ENCODE data around the gene EHBP1L1.
A peak's percentile ranks its signal among the peaks of the same experiment; 100 is the strongest.

EHBP1L1 gene

DNA sequence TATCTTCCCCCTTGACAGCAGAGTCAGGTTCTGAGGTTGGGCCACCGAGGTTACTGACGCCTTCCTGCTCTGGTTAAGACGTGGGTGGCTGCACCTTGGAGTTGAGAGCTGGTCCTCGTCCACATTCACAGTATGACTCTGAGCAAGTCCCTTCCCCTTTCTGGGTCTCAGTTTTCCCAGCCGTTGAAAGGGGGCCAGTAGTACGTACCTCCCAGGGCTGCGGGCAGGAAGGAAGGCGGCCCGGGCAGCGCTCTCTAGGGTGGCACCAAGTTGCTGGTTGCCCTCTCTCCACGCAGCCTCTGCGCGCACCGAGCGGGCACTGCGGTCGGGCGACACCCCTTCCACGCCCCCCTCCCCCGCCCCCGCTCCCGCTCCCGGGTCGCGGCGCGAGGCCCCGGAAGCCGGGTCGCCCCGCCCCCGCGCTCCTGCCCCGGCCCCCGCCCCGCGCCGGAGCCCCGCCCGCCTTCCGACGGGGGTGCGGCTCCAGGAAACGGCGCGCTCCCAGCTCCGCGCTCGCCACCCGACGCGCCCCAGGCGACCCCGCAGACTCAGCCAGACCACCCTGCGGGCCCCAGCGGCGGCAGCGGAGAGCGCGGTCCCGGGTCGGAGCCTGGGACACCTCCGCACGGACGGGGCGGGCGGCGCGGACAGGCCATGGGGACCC is at the start of gene EHBP1L1:
Gene EHBP1L1 (plus strand): TSS at position 486 of the 664 bp plus-strand sequence. CDS start 250 bp downstream, outside the sequence.
- peak; percentile 45 for DNase-seq

DNA sequence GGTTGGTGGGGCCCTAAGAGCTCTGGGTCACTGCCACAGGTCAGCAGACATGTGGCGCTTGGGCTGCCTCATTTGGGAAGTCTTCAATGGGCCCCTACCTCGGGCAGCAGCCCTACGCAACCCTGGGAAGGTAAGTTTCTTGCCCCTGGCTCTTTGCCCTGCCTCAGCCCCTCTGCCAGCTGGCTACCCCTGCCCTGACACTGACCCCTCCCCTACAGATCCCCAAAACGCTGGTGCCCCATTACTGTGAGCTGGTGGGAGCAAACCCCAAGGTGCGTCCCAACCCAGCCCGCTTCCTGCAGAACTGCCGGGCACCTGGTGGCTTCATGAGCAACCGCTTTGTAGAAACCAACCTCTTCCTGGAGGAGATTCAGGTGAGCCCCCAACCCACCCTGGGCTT is 49.1 kb upstream of the EHBP1L1 start:
- DNase-seq = no peak

DNA sequence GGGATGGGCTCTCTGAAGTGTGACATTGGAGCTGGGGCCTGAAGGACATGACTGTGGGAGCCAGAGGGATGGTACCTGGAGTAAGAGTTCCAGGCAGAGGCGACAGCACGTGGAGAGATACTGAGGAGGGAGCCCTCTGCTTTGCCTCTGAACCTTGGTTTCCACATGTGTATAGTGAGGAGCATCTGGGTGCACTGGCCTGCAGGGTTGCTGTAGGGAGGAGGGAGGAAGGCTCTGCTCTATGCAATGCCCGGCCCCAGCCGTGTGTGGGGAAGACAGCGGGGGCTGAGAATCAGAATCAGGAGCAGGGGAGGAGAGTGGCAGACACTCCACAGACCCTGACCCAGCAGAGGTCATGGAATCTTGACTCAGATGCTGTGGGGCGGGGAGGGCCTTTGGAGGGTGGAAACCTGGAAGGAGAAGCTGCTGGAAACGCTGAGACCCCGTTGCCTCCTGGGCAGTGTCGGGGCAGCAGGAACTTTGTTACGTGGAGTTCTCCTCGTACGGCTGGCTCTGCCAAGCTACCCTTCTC is 47.0 kb upstream of the EHBP1L1 start:
- DNase-seq = no peak

DNA sequence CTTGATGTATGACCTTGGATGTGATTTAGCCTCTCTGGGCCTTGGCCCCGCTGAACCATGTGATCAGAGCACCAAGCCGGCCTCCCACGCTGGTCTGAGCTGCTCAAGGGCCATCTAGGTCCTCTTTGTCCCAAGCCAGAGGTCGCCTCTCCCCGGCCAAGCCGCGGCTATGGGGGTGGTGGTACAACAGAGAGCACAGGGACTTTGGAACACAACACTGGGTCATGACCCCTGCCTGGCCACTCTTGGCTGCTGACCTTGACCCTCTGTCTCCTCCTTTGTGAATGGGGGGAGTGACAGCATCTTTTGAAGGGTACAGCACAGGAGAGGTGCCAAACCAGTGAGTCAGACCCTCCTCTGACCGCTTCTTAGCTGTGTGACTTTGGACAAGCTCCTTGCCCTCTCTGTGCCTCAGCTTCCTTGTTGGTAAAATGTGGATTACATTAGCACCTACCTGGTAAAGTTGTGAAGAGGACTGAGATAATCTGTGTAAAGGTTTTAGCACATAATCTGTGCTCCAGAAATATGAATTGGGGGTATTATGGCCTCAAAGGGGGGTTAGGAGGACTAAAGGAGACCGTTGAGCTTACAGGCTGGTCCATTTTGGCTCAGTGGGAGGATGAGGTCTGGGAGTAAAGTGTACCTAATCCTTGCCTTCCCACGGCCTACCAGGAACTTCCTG is 46.2 kb upstream of the EHBP1L1 start:
- no peak for DNase-seq

DNA sequence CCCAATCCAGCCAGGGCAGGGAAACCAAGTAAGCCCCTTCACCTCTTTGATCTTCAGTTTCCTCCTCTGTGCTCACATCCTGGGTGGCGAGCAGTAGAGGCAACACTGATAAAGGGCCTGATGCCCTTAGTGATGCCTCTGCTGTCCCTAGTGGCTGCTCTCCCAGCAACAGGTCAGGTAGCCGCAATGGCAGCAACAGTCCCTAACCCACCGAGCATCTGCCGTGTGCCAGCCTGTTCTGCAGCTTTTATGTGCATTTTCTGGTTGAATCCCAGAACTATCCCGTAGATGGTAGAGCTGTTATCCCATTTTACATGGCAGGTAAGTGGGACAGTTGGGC is 45.7 kb upstream of the EHBP1L1 start:
- no peak for DNase-seq

DNA sequence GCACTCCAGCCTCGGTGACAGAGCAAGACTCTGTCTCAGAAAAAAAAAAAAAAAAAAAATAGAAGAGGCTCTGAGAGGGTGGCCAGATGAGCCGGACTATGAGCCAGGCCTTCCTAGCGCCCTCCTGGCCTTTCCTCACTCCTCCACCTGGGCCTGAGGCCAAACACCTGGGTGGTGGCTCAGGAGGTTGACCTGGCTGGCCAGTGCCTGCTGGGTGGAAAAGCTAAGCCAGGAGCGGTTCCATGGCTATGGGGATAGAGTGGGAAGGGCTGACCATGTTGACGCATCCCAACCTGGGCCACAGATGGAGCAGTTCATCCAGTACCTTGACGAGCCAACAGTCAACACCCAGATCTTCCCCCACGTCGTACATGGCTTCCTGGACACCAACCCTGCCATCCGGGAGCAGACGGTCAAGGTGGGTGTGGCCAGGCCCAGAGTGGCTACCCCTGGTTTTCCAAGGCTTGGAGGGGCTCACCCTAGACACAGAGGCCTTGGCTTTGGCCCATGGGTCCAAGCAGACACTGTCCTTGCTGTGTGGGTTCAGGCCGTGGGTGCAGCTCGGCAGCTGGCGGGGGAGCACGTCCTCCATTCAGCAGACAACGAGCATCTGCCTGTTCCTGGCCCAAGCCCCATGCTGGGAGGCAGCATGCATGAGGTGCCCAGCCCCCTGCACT is 43.3 kb upstream of the EHBP1L1 start:
- DNase-seq = no peak

DNA sequence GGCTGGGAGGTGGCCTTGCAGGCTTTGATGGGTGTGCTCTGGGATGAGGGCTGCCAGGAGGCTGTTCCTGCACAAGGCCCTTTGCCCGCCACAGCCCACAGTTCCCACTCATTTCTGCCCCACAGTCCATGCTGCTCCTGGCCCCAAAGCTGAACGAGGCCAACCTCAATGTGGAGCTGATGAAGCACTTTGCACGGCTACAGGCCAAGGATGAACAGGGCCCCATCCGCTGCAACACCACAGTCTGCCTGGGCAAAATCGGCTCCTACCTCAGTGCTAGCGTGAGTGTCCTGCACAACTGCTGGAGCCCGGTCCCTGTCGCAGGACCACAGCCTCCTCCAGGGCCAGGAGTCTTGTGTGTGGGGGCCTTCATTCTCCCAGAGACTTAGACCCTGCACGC is 40.8 kb upstream of the EHBP1L1 start:
- no peak for DNase-seq

DNA sequence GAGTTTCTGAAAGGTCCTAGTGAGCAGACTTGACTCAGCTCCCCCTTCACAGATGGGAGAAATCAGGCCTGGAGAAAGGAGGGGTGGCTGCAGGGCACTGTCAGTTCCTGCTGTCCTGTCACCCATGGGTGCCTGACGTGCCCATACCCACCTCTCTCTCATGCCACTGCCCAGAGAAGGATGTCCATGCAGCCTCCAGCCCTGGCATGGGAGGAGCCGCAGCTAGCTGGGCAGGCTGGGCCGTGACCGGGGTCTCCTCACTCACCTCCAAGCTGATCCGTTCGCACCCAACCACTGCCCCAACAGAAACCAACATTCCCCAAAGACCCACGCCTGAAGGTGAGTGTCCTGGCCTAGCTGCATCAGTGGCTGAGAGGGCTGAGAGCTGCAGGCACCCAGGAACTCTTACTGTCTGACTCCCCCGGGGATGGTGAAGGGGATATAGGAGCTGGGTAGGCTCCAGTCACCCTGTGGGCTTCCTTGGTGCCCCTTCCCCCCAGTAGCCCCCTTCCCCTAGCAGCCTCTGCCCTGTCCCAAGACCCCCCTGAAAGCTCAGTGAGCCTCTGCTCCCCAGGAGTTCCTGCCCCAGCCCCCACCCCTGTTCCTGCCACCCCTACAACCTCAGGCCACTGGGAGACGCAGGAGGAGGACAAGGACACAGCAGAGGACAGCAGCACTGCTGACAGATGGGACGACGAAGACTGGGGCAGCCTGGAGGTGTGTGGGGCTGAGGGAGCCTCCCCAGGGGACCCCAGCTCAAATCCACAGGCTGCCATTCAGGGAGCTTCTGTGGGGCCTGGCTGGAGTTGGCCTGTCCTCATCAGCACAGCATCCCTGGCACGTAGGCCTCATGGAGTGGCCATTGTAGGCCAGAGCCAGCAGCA is 39.2 kb upstream of the EHBP1L1 start:
- no peak for DNase-seq

DNA sequence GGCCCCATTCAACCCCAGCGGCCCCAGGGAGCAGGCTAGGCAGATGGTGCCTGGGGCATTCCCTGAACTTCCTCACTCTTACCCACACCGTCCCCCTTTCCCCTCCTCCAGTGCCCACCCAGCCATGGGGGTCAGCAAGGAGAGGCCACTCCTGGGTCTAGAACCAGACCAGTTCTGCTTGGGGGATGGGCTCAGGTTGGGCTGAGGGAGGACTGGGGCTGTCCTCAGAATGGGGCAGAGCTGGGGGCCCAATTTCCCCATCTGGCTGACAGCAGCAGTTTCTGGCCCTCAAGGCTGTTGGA is 38.6 kb upstream of the EHBP1L1 start:
- DNase-seq = no peak

DNA sequence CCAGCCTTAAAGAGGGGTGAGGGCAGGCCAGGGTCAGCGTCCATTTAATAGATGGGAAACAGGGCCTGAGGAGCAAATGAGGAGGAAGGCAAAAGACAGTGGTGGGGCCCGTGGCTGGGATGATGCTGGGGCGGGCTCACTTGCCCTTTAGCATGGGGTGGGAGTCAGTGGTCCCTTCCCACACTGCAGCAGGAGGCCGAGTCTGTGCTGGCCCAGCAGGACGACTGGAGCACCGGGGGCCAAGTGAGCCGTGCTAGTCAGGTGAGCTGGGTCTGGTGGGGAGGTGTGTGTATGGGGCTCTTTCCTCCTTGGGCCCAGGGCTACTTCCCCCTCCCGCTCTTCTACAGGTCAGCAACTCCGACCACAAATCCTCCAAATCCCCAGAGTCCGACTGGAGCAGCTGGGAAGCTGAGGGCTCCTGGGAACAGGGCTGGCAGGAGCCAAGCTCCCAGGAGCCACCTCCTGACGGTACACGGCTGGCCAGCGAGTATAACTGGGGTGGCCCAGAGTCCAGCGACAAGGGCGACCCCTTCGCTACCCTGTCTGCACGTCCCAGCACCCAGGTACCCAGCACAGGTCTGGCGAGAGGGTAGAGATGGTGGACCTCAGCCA is 38.1 kb upstream of the EHBP1L1 start:
- no peak for DNase-seq

DNA sequence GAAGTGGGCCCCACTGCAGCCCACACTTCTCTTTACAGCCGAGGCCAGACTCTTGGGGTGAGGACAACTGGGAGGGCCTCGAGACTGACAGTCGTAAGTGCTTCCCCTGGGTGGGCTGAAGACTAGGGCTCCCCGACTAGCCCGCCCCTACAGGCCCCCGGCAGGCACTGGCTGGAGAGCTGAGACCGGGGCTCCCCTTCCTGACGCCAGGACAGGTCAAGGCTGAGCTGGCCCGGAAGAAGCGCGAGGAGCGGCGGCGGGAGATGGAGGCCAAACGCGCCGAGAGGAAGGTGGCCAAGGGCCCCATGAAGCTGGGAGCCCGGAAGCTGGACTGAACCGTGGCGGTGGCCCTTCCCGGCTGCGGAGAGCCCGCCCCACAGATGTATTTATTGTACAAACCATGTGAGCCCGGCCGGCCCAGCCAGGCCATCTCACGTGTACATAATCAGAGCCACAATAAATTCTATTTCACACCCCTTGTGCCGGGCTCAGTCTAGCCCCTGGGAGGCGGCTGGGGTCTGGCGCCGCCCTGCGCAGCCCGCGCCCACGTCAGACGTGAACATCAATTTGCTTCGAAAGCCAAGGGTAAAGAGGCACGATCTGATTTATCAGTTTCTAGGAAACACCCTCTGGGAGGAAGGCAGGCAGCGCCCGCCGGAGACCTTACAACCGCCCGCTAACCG is 37.5 kb upstream of the EHBP1L1 start:
- DNase-seq = no peak

DNA sequence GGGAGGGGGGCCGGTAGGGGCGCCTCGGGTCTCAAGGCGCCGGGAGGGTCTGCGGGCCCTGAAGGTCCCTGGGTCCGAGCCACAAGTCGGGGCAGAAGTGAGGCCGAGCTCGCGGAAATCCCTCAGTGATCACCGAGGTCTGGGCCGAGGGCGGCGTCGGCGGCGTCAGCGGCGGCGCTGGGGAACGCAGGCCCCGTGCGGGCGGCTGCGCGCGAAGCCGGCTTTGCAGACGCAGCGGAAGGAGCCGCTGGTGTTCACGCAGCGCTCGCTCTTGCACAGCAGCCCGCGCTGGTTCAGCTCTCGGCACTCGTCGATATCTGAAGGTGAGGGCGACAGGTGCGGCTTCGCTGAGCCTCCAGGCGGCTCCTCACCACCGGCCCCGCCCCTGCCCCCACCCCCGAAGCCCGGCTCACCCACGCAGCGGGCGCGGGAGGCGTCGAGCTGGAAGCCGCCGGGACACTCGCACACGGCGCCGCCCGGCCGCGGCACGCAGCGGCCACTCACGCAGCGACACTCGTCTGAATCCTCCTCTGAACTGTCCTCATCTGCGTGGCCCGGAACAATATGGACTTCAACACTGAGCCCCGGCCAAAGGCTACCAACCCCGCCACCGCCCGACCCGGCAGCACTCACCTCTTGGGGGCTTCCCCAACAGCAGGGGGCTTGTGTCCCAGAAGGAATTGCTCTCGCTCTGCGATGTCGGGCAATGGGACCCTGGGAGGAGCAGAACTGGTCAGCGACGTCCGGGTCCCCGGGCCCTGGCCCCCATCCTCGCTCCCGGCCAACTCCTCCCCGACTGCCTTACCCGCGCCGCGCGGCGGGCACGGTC is 36.7 kb upstream of the EHBP1L1 start:
- no peak for DNase-seq

DNA sequence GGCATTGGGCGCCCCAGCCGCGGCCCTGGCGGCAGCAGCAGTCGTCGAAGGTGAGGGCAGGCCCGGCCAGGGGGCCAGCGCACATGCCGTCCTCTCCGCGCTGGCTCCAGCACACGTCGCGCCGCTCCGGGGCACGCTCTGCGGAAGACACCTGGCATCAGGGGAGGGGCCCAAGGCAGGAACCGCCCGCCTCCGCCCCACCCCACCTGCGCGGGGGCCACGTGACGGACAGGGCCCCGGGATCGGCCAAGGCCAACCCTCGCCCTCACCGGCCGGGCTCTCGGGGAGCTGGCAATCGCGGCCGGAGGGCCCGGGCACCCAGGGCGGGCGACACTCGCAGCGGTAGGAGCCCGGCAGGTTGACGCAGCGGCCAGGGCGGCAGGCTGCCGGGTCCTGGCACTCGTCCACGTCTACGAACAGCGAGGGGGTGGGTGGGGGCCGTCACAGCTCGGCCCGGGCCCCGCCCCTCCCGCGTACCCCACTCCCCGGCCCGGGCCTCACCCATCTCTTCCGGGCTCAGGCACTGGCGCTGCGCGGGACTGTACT is 36.0 kb upstream of the EHBP1L1 start:
- DNase-seq = no peak

DNA sequence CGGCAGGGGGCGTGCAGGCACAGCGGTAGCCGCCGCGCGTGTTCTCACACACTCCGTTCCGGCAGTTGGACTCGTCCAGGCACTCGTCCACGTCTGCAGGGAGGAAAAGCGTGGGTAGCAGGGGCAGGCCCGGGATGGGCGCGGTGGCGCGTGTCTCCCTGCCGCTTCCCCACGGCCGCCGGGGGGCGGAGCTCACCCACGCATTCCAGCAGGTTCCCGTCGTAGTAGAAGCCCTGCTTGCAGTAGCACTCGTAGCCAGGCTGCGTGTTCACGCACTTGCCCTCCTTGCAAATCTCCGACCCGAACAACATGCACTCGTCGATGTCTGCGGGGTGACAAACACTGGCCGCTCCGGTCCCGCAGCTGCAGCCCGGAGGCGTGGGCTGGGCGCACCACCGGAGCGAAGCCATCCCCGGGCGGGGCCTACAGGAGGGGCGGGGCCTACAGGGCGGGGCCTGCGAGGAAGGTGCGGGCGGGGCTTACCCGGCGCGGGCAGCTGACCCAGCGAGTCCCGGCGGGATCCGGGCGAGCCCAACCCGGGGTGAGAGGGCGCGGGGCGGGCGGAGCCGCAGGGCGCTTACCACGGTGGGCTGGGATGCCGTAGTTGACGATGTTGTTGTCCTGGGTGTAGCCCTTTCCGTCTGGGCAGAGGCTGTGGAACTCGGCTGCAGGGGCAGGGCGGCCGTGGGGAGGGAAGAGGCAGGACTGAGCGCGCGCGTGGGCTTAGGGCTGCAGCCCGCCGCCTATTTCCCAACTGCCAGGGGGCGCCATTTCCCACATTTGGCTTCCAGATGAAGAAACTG is 35.4 kb upstream of the EHBP1L1 start:
- DNase-seq = peak; percentile 59

DNA sequence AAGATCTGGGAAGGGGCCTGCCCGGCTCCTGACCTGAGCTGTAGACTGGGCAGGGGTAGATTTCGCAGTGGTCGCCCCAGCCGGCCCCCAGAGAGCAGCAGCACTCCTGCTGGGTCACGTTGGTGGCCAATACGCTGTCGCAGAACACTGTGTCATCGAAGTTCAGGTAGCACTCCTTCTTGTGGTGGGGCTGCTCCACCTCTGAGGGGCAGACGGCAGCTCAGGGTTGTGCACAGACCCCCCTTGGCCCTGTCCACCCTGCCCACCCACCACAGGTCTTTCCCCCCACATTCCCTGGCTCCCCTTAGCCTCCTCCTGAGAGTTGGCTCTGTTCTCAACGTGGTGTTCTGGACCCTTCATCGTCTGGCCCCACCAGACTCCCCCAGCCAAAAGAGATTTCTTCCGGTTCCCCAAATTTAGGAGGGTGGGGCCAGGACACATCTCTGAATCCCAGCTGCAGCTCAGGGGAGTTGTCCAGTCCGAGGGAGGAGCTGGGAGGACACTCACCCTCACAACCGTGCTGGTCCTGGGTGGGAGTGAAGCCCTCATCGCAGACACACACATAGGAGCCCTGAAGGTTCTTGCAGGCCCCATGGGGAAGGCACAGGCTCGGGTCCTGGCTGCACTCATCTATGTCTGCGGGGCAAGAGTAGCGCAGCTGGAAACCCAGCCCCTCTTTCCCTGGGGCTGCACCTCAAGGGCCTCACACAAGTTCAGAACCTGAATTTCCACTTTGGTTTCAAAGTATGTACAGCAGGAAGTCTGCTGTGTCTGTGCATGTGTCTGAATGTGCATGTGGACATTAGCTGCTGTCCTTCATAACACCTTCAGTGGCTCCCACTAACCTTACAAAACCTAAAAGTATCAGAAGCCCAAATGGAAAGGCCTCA is 34.5 kb upstream of the EHBP1L1 start:
- no peak for DNase-seq

DNA sequence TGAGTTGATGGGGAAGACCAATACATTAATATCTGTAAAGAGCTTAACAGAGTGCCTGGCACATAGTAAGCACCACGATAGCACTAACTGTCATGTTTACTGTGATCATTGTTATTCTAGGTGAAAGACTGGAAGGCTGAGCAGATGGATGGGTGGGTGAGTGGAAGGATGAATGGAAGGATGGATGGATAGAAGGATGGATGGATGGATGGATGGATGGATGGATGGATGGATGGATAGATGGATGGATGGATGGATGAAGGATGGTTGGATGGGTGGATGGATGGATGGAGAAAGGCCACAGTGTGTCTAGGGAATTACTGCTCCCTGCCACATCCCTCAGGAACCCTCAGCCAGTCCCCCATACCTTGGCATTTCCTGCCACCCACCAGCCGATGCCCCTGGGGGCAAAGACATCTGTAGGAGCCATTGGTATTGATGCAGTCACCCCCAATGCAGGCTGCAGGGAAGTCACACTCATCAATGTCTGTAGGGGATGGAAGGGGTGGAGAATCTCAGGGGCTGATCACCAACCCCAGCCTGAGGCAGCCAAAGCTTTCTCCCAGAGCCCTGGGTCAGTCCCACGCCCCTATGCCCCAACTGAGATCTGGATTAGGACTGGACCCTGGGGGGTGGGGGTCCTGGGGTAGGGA is 33.0 kb upstream of the EHBP1L1 start:
- no peak for DNase-seq

DNA sequence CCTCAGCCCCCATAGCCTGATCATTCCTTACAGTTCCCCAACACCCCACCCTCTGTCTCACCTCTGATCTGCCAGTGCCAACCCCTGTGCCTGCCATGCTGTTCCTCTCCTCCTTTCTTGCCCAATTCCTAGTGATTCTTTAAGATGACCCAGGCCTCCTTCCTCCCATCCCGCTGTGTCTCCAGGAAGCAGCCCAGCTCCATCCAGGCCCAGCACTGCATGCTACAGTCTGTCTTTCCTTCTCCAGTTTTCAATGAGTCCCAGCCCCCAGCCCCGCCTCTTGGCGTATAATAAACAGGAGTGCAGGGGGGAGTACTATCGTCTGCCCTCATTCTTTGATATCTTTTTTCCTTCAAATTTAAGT is 30.0 kb upstream of the EHBP1L1 start:
- DNase-seq = no peak

DNA sequence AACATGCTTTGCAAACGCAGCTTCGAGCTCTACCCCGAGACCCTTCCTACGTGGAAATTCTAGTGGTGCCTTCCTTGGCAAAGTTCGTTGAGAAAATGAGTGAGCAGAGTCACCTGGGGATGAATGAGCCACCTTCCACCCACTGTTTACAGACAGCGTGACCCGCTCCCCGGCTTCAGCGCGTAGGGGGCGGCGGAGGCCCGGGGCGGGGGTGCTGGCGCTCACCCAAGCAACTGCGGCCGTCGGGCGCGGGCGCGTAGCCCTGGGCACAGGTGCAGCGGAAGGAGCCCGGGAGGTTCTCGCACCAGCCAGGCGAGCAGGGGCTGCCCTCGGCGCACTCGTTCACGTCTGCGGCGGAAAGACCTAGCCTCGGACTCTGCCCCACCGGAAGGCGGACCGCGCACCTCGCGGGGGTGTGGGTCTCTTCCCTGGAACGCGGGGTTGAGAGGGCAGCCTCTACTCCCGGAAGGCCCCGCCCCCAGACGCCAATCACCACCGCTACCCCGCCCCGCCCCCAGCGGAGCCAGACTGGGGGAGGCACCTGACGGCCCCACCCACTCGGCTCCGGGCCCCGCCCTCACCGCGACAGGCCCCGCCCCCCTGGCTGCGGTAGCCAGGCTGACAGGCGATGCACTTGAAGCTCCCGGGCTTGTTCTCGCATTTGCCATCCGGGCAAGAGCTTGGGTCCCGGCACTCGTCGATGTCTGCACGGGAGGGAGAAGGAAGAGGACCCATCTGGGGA is 29.5 kb upstream of the EHBP1L1 start:
- DNase-seq = peak; percentile 82

Measured in NCI-H1048 (cell line).